B cell (primary cell): ENCODE measurements around the gene LIPC.

Experiments used
- EZH2 ChIP-seq: IDR thresholded peaks from 2 replicates; pipeline ENCODE4 v1.6.1; 2012; ENCODE audit warnings: borderline replicate concordance, low read depth, mild to moderate bottlenecking, moderate library complexity, low read length; ENCODE audit not compliant: insufficient read depth, poor library complexity, severe bottlenecking
- TF ChIP-seq, protein P1 (sequence below): fragments of 200-600 bp; IDR thresholded peaks from one replicate; pipeline ENCODE4 v1.8.0; 2022; ENCODE audit warnings: antibody characterized with exemption, mild to moderate bottlenecking

DNA sequence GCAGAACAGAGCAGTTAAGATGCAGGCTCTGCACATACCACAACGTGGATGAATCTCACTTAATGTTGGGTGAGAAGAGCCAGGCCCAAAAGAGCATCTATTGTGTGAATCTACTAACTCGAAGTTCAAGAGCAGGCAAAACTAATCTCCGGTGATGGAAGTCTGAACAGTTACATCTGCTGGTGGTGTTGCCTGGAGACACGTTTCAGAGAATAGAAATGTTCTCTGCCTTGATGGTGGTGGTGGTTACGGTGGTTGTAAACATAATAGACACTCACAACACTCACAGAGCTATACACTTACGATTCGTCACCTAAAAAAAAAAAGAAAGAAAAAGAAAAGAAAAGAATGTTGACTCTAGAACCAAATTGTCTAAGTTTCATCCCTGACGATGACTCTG is 86.8 kb downstream of the LIPC start:
- TF ChIP-seq, protein P1, sequence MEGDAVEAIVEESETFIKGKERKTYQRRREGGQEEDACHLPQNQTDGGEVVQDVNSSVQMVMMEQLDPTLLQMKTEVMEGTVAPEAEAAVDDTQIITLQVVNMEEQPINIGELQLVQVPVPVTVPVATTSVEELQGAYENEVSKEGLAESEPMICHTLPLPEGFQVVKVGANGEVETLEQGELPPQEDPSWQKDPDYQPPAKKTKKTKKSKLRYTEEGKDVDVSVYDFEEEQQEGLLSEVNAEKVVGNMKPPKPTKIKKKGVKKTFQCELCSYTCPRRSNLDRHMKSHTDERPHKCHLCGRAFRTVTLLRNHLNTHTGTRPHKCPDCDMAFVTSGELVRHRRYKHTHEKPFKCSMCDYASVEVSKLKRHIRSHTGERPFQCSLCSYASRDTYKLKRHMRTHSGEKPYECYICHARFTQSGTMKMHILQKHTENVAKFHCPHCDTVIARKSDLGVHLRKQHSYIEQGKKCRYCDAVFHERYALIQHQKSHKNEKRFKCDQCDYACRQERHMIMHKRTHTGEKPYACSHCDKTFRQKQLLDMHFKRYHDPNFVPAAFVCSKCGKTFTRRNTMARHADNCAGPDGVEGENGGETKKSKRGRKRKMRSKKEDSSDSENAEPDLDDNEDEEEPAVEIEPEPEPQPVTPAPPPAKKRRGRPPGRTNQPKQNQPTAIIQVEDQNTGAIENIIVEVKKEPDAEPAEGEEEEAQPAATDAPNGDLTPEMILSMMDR = no peak
- no peak for TF ChIP-seq EZH2
